ENCODE results near the gene SLC34A1. TPM values are rescaled to one million over a fixed set of nuclear protein-coding genes. Genes with fewer than 3 reads are reported as not detected.

Gene SLC34A1
- polyA plus RNA-seq, 3 donors, result not detected

DNA sequence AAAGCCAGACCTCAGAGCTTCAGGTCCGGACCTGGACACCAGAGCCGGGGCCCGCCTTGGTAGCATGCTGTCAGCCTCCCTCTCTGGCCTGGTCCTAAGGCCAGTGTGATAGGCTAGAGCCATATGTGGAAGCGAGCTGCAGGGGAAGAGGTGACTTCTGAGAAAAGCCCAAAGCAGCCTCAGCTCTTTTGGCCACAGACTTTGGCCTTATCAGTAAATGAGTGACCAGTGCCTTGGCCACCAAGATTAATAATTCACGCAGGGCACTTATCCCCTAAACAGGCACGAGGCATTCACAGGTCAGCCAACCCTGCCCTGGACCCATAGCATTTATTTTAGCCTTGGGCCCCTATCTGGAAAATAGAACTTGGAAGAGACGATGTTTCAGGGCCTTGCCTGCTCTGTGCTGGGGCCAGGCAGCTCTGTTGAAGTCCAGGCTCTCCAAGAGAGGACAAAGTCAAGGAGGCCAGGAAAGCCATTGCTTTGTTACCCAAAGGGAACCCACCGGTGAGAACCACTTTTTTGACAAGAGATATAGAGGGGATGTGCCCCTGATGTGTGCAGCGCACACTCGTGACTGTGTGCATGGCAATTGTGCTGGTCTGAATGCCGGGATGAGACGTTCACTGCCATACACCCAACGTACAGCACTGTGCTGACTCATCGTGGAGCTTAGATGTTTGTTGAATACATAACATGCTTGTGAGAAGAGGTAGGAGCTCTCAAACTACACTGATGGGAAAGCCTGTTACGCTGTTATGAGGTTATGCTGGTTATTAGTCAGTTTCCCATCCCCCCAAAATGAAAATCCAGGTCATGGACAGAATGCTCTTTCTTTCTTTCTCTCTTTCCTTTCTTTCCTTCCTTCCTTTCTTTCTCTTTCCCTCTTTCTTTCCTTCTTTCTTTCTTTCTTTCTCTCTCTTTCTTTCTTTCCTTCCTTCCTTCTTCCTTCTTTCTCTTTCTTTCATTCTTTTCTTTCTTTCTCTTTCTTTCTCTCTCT is 5.0 kb upstream of the SLC34A1 start:
- no peak overlapping the region for H3K4me3 Mint-ChIP-seq
- intact Hi-C loops (cut with micrococcal nuclease), result loop anchor here in 1 of 2 donors (10.0 kb wide), 1 partner anchor 686 kb away; no protein-coding TSS in a partner anchor
- H3K27me3 Mint-ChIP-seq (ENCODE audit: low read depth in 3 of 3), result peaks cover 11 to 30% (median 18%) of the 10 kb centered on the region in 3 donors
- WGBS (ENCODE audit: insufficient coverage), result 83% methylated on average over 9 of the region's 15 CpGs
- H3K4me1 Mint-ChIP-seq, result peaks cover 14% of the 10 kb centered on the region
- peak overlapping the region in 2 of 7 donors; percentile 39 to 86 for H3K27ac Mint-ChIP-seq
- peaks cover under 1% of the 10 kb centered on the region for H4K20me1 ChIP-seq (ENCODE audit: insufficient read depth, low read length)
- peaks cover 4% of the 10 kb centered on the region in 2 donors for H3K36me3 Mint-ChIP-seq
- peaks cover 0 to 2% (median 0%) of the 10 kb centered on the region in 7 donors for H3K9me3 Mint-ChIP-seq
- H3K4me3 ChIP-seq (replicated peaks in 1 of 3; ENCODE audit: low read depth in 2 of 3, low read length in 3 of 3), result no peak overlapping the region
- peaks cover 3% of the 10 kb centered on the region in 2 donors for H3K4me1 ChIP-seq (ENCODE audit: control insufficient read depth in 1 of 2, insufficient read depth in 2 of 2, low read length in 2 of 2)
- H3K36me3 ChIP-seq (replicated peaks in 1 of 2; ENCODE audit: control insufficient read depth in 1 of 2, insufficient read depth in 2 of 2, low read length in 2 of 2), result peaks cover 0 to 1% of the 10 kb centered on the region in 2 donors
- H3K27me3 ChIP-seq (ENCODE audit: control insufficient read depth in 2 of 2, insufficient read depth in 2 of 2, low read length in 2 of 2), result no peaks in the 10 kb centered on the region
- DNase-seq, result peak in 1 of 3 donors; percentile 47
- no peak overlapping the region for H2AFZ ChIP-seq (ENCODE audit: insufficient read depth, low read depth, low read length, poor library complexity, severe bottlenecking)
- H3K9me3 ChIP-seq (replicated peaks in 1 of 2; ENCODE audit: control insufficient read depth in 1 of 2, insufficient read depth in 1 of 2, low read length in 2 of 2), result no peaks in the 10 kb centered on the region
- H3K9ac ChIP-seq (ENCODE audit: insufficient read depth, low read length, poor library complexity, severe bottlenecking), result no peak overlapping the region
- no peak overlapping the region for H3K4me2 ChIP-seq (replicated peaks; ENCODE audit: extremely low read depth, low read length, poor library complexity, severe bottlenecking)
- no peaks in the 10 kb centered on the region for H3K79me2 ChIP-seq (ENCODE audit: insufficient read depth, low read length)
- TF ChIP-seq, protein P1, sequence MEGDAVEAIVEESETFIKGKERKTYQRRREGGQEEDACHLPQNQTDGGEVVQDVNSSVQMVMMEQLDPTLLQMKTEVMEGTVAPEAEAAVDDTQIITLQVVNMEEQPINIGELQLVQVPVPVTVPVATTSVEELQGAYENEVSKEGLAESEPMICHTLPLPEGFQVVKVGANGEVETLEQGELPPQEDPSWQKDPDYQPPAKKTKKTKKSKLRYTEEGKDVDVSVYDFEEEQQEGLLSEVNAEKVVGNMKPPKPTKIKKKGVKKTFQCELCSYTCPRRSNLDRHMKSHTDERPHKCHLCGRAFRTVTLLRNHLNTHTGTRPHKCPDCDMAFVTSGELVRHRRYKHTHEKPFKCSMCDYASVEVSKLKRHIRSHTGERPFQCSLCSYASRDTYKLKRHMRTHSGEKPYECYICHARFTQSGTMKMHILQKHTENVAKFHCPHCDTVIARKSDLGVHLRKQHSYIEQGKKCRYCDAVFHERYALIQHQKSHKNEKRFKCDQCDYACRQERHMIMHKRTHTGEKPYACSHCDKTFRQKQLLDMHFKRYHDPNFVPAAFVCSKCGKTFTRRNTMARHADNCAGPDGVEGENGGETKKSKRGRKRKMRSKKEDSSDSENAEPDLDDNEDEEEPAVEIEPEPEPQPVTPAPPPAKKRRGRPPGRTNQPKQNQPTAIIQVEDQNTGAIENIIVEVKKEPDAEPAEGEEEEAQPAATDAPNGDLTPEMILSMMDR (IDR thresholded peaks at IDR 0.05), result no peak
- no peak overlapping the region for H3K27ac ChIP-seq (ENCODE audit: low read depth in 1 of 2, low read length in 2 of 2)

DNA sequence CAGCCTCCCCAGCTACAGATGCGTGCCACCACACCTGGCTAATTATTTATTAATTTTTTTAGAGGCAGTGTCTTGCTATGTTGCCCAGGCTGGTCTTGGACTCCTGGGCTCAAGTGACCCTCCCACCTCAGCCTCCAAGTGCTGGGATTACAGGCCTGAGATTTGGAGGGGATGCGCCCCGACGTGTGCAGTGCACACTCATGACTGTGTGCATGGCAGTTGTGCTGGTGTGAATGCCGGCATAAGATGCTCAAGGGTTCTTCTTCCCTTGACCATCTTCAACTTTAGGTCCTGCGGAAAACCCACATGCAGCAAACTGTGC is 3.5 kb upstream of the SLC34A1 start:
- no peaks in the 10 kb centered on the region for H3K79me2 ChIP-seq (ENCODE audit: insufficient read depth, low read length)
- H3K4me3 ChIP-seq (replicated peaks in 1 of 3; ENCODE audit: low read depth in 2 of 3, low read length in 3 of 3), result no peak overlapping the region
- Mint-ChIP-seq H3K27me3 (ENCODE audit: low read depth in 3 of 3) (peaks cover 21 to 30% (median 24%) of the 10 kb centered on the region in 3 donors), H3K4me1 (peaks cover 17% of the 10 kb centered on the region), H3K4me3 (no peak overlapping the region), H3K36me3 (no peaks in the 10 kb centered on the region), H3K9me3 (peaks cover 0 to 2% (median 0%) of the 10 kb centered on the region in 7 donors), H3K27ac (no peak overlapping the region)
- no peaks in the 10 kb centered on the region for H4K20me1 ChIP-seq (ENCODE audit: insufficient read depth, low read length)
- H3K27ac ChIP-seq (ENCODE audit: low read depth in 1 of 2, low read length in 2 of 2), result no peak overlapping the region
- no peaks in the 10 kb centered on the region for H3K27me3 ChIP-seq (ENCODE audit: control insufficient read depth in 2 of 2, insufficient read depth in 2 of 2, low read length in 2 of 2)
- TF ChIP-seq, protein P1 (IDR thresholded peaks at IDR 0.05), result no peak
- 100% methylated on average over 1 of the region's 6 CpGs for WGBS (ENCODE audit: insufficient coverage)
- no peak overlapping the region for H3K4me2 ChIP-seq (replicated peaks; ENCODE audit: extremely low read depth, low read length, poor library complexity, severe bottlenecking)
- H3K9ac ChIP-seq (ENCODE audit: insufficient read depth, low read length, poor library complexity, severe bottlenecking), result no peak overlapping the region
- H3K9me3 ChIP-seq (replicated peaks in 1 of 2; ENCODE audit: control insufficient read depth in 1 of 2, insufficient read depth in 1 of 2, low read length in 2 of 2), result no peaks in the 10 kb centered on the region
- DNase-seq, result no peak
- H3K36me3 ChIP-seq (replicated peaks in 1 of 2; ENCODE audit: control insufficient read depth in 1 of 2, insufficient read depth in 2 of 2, low read length in 2 of 2), result no peaks in the 10 kb centered on the region
- H2AFZ ChIP-seq (ENCODE audit: insufficient read depth, low read depth, low read length, poor library complexity, severe bottlenecking), result no peak overlapping the region
- peaks cover 3% of the 10 kb centered on the region in 2 donors for H3K4me1 ChIP-seq (ENCODE audit: control insufficient read depth in 1 of 2, insufficient read depth in 2 of 2, low read length in 2 of 2)
- intact Hi-C loops (cut with micrococcal nuclease), result no loop called here

Measured in CD14-positive monocyte (primary cell).